ENCODE results near the gene LTB4R2. TPM values are rescaled to one million over a fixed set of nuclear protein-coding genes. Genes with fewer than 3 reads are reported as not detected.
A peak's percentile ranks its signal among the peaks of the same experiment; 100 is the strongest.
"Not testable (repeated sequence)": the region's sequence is repeated elsewhere in the genome, so short reads cannot be mapped to it uniquely, and the experiment has no call there.

Gene LTB4R2
- total RNA-seq, 1 donor = 3.5 TPM

DNA sequence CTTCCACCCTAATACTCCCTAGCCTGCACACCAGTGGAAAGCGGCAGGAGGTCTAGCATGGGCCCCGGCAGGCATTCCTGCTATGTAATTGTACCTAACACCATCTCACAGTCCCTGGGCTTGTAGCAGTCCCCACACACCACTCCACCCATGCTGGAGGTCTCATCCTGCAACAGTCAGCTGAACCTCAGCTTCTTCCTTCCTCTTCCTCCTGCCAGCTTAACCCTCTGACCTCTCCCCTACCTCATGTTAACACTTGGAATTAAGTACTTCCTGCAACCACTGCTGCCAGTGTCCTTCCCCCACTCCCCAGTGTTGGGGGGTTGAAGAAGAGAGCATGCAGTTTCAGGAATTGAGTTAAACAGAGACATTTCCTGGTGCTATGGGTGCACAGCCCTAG, 17.4 kb downstream of the LTB4R2 start:
- no peak for DNase-seq (ENCODE audit: low read depth)
- H3K4me3 ChIP-seq (ENCODE audit: low read depth, low read length) = no peak overlapping the region
- TF ChIP-seq CTCF (IDR thresholded peaks at IDR 0.05; ENCODE audit: insufficient read depth, low read length) = no peak

- H3K4me3 ChIP-seq (ENCODE audit: low read depth, low read length) = not testable (repeated sequence)
- DNase-seq (ENCODE audit: low read depth) = peak; percentile 34
- peak; percentile 43 for TF ChIP-seq CTCF (IDR thresholded peaks at IDR 0.05; ENCODE audit: insufficient read depth, low read length)
These were observed 18.0 kb downstream of the LTB4R2 start for GRCh38 chr14:24327914-24328313.

- DNase-seq (ENCODE audit: low read depth) = no peak
- no peak for TF ChIP-seq CTCF (IDR thresholded peaks at IDR 0.05; ENCODE audit: insufficient read depth, low read length)
- H3K4me3 ChIP-seq (ENCODE audit: low read depth, low read length) = no peak overlapping the region
These were observed 19.2 kb downstream of the LTB4R2 start for GRCh38 chr14:24329073-24329663.

GRCh38 chr14:24329736-24330135, 19.8 kb downstream of the LTB4R2 start:
- TF ChIP-seq CTCF (IDR thresholded peaks at IDR 0.05; ENCODE audit: insufficient read depth, low read length) = no peak
- no peak for DNase-seq (ENCODE audit: low read depth)
- no peak overlapping the region for H3K4me3 ChIP-seq (ENCODE audit: low read depth, low read length)

GRCh38 chr14:24330973-24331674, 21.2 kb downstream of the LTB4R2 start:
- TF ChIP-seq CTCF (IDR thresholded peaks at IDR 0.05; ENCODE audit: insufficient read depth, low read length) = no peak
- no peak for DNase-seq (ENCODE audit: low read depth)

DNA sequence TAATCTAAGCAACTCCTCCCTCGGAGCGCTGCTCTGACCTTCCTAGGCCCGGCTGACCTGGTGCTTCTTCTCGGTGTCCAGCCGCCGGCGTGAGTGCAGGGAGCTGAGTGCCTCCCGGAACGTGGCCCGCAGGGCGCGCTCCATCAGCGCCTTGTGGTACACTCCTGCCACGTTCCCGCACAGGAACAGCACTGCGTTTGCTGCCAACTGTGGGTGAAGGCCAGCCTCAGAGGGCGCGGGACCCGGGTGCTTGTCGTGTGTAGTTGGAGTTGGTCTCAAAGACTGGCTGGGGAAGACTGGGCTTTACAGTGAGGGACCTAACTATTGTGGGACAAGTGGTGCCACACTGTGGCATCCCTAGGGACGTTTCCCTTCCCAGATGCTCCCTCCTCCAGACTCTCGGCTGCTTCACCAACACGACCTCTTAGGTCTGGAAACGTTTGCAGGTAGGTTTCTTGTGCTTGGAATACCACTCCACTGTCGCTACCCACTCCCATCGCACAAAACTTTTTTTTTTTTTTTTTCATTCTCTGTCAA, 21.9 kb downstream of the LTB4R2 start:
- DNase-seq (ENCODE audit: low read depth) = no peak
- no peak for TF ChIP-seq CTCF (IDR thresholded peaks at IDR 0.05; ENCODE audit: insufficient read depth, low read length)
- H3K4me3 ChIP-seq (ENCODE audit: low read depth, low read length) = no peak overlapping the region

More at GRCh38 chr14:24330973-24331674, 21.2 kb downstream of the LTB4R2 start:
- no peak overlapping the region for H3K4me3 ChIP-seq (ENCODE audit: low read depth, low read length)

All from fibroblast of the aortic adventitia (primary cell).